Measurements from ENCODE around the gene LIMS1.
A peak's percentile ranks its signal among the peaks of the same experiment; 100 is the strongest.
"Not testable (repeated sequence)": the region's sequence is repeated elsewhere in the genome, so short reads cannot be mapped to it uniquely, and the experiment has no call there.

Gene LIMS1

DNA sequence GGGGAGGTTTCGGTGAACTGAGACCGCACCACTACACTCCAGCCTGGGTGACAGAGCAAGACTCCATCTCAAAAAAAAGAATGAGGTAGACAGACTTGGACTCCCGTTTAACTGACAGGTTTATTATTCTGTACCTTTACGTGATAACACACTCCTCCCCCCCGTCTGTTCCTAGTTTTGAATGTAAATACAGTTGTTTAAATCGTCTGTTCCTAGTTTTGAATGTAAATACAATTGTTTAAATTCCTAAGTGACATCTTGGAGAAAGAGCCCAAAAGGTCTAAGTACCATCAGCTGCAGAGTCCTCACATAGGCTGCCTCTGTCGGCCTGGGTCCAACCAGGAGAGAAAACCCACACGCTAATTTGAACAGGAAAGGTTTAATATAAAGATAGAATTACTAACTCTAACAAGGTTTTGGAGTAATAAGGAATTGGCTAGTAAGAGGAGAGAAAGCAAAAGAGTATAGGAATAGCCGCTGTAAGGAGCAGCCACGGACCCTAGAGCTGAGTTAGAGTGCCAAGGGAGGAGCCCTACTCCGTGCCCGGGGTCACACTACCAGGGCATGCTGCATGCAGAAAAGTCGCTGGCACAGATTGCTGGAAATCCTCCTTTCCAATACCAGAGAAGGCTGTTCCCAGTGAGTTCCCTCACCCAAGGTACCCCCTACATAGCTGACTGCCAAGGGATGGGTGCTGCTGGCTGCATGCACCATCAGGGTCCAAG is 101.5 kb downstream of the LIMS1 start:
- ATAC-seq: no peak

DNA sequence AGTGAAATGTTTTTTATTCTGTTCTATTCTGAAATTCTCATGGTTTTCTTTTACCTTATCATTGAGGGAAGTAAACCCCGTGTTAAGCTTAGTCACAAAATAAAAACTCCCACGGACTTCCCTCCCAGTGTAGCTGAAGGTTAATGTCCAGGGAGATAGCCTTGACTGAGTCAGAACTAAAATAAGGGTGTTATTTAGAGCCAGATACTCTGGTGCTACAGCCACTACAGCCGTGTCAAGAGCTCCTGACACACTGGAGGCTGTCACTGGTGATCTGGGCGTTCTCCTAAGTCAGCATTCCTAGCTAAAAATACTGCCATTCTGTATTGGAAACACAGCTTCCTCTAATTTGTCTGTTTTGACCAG is 103.0 kb downstream of the LIMS1 start:
- DNase-seq (no peak), ATAC-seq (peak; percentile 59)

More for the DNA sequence above, 101.5 kb downstream of the LIMS1 start:
- no peak for DNase-seq

DNA sequence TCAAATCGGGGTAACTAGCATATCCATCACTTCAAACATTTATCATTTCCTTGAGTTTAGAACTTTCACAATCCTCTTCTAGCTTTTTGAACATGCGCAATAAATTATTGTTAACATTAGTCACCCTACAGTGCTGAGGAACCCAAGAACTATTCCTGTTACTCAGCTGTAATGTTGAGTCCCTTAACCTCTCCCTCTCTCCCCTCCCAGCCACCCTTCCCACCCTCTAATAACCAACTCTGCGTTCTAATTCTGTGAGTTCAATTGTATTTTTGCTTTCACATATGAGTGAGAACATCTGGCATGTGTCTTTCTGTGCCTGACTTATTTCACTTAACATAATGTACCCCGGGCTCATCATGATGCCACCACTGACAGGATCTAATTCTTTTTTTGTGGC is 106.5 kb downstream of the LIMS1 start:
- no peak for DNase-seq
- no peak for ATAC-seq

DNA sequence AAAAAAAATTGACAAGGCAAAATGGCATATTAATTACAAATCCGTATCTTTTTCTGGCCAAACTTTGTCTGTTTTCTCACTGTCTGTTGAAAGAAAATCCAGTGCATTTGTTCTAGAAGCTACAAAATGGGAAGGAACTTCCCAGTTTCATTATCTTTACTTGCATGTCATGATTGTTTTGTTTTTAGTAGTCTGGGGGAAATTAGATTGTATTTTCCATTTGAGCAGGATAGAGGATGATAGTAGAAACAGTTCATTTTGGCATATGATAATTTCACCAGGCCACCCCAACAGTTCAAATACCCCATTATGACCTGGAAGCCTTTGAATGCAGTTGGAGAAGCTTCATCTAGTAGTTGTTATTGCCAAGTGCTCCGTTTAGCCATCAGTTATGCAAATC is 107.5 kb downstream of the LIMS1 start:
- DNase-seq (no peak), ATAC-seq (no peak)

DNA sequence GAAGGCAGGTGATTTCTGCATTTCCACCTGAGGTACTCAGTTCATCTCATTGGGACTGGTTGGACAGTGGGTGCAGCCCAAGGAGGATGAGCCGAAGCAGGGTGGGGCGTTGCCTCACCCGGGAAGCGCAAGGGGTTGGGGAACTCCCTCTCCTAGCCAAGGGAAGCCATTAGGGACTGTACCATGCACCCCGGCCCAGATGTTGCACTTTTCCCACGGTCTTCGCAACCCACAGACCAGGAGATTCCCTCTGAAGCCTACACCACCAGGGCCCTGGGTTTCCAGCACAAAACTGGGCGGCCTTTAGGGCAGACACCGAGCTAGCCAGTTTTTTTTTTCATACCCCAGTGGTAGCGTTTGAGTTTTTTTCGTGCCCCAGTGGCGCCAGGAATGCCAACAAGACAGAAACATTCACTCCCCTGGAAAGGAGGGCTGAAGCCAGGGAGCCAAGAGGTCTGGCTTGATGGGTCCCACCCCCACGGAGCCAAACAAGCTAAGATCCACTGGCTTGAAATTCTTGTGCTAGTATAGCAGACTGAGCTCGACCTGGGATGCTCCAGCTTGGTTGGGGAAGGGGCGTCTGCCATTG is 109.1 kb downstream of the LIMS1 start:
- ATAC-seq (no peak), DNase-seq (no peak)

DNA sequence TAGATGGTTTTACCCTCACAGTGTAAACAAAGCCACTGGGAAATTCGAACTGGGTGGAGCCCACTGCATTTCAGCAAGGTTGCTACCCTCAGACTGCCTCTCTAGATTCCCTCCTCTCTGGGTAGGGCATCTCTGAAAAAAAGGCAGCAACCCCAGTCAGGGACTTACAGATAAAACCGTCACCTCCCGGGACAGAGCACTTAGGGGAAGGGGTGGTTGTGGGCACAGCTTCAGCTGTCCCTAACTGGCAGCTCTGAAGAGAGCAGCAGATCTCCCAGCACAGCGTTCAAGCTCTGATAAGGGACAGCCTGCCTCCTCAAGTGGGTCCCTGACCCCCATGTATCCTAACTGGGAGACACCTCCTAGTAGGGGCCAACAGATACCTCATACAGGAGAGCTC is 109.6 kb downstream of the LIMS1 start:
- not testable (repeated sequence) for DNase-seq, ATAC-seq

DNA sequence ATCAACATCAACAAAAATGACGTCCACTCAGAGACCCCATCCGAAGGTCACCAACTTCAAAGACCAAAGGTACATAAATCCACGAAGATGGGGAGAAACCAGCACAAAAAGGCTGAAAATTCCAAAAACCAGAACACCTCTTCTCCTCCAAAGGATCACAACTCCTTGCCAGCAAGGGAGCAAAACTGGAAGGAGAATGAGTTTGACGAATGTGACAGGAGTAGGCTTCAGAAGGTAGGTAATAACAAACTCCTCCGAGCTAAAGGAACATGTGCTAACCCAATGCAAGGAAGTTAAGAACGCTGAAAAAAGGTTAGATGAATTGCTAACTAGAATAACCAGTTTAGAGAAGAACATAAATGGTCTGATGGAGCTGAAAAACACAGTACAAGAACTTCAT is 110.2 kb downstream of the LIMS1 start:
- not testable (repeated sequence) for ATAC-seq, DNase-seq

DNA sequence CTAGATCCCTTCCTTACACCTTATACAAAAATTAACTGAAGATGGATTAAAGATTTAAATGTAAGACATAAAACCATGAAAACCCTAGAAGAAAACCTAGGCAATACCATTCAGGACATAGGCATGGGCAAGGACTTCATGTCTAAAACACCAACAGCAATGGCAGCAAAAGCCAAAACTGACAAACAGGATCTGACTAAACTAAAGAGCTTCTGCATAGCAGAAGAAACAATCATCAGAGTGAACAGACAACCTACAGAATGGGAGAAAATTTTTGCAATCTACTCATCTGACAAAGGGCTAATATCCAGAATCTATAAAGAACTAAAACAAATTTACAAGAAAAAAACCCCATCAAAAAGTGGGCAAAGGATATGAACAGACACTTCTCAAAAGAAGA is 114.5 kb downstream of the LIMS1 start:
- not testable (repeated sequence) for DNase-seq, ATAC-seq

DNA sequence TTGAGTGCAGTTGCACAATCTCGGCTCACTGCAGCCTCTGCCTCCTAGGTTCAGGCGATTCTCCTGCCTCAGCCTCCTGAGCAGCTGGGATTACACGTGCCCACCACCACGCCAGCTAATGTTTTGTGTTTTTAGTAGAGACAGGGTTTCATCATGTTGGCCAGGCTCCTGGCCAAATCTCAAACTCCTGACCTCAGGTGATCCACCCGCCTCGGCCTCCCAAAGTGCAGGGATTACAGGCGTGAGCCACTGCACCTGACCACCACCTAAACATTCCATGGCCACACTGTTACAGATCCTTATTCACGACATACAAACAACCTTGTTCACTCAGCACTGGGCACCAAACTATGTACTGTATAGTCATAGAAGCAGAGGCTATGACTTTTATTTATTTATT is 116.2 kb downstream of the LIMS1 start:
- not testable (repeated sequence) for ATAC-seq, DNase-seq

DNA sequence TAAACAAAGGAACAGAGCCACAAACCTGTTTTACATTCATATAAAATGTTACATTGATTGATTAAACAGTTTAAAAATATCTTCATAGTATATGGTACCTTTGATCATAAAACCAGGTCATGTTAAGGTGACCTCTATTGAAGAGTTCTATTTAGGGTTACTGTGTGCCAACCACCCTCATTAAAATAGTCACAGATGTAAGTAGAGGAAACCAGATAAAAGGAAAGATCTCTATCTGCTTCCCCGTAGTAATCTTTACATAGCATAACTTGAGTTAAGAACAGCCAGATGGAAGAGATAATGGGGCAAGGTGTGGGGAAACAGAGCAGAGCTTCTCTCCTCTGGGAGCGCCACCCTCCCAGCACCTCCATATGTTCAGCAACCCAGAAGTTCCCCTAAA is 117.2 kb downstream of the LIMS1 start:
- not testable (repeated sequence) for ATAC-seq

DNA sequence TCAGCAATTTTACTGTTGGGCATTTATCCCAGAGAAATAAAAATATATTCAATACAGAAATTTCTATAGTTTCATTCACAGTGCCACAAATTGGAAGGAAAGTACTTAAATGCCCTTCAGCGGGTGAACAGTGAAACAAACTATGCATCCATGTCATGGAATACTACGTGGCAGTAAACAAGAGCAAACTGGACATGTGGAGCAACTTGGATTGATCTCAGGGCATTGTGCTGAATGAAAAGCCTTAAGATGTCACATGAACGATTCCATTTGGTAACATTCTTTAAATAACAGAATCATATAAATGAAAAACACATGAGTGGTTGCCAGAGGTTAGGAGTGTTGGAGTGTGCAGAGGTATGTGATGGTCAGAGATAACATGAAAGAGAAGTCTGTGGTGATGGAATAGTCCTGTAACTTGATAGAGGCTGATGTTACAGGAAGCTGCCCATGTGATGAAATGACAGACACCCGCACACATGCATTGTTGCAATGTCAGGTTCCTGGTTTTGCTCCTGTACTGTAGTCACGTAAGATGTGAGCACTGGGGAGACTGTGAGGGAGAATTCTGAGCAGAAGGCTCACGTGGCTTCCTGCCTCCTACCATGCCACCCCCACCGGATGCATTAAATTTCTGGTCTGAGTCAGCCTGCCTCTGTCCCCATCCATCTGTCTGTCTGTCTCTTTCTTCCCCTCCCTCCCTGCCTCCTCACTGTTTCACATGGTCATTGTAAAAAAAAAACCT is 118.1 kb downstream of the LIMS1 start:
- ATAC-seq (peak; percentile 95), DNase-seq (peak; percentile 46)

More for the DNA sequence above, 117.2 kb downstream of the LIMS1 start:
- DNase-seq: not testable (repeated sequence)

DNA sequence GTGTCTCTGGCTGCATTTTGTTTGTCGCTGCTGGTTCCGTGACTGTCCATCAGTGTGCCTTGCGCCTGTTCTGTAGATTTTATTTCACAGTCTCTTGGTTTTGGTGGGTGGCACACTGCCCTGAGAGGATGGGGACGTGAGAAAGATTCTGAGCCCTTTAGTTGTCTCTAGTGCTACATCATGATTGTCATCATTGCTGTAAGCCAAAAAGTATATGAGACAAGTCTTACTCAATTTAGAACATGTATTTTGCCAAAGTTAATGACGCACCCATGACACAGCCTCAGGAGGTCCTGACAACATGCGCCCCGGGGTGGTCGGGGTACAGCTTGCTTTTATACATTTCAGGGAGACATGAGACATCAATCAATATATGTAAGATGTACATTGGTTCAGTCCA is 119.2 kb downstream of the LIMS1 start:
- DNase-seq, ATAC-seq: not testable (repeated sequence)

DNA sequence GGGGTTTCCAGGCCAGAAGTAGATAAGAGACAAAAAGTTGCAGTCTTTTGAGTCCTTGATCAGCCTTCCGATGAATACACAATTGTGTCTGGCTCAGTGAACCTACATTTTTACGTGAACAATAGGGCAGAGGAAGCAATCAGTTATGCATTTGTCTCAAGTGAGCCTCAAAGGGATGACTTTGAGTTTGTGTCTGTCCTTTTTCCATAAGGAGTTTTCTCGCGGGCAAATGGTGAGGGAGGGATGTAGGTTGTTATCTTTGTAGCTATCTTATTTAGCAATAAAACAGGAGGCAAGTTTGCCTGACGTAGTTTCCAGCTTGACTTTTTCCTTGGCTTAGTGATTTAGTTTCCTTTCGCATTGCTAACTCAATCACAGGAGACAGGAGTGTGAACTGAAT is 119.6 kb downstream of the LIMS1 start:
- ATAC-seq, DNase-seq: not testable (repeated sequence)

DNA sequence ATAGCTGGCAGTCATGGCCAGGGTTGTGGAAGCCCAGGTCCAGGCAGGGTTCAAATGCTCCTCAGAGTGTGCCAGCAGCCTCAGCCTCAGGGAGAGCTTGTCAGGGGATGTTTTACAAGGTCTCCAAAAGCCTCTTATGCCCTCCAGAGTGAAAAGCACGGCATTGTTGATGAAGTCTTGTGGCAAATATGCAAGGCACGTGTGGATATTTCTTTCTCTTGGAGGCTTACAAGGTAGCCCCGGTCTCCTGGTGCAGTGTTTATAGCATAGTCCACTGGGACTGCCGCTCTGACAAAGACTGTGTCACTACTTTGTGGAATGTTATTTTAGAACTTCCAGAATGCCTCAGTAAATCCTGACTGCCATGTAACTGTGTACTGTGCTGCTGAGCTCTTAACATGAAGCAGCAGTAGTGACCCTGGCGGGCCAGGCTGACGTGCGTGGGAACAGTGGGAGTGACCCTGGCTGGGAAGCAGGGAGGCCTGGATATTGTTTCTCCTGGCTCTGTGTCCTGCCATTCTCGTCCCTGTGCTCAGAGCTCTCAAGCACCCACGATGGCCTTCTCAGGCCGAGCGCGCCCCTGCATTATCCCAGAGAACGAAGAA is 120.4 kb downstream of the LIMS1 start:
- DNase-seq, ATAC-seq: not testable (repeated sequence)

DNA sequence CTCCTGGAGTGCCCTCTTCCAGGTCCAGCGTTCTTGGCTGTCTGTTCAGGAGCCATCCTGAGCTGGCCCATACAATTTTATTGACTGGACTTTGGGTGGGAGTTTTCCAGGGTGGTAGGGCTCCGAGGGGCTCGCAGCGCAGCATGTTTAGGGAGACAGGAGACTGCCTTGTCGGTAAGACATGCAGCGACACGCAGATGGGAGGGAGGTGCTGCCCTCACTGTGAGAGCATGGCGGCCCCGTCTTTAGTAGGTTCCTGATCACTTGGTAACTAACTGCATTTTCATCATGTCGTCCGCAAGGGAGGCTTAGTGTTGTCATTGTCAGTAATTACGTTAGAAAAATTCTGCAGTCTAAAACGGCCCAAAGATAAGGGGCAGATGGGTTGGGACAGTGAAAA is 121.0 kb downstream of the LIMS1 start:
- DNase-seq, ATAC-seq: not testable (repeated sequence)

DNA sequence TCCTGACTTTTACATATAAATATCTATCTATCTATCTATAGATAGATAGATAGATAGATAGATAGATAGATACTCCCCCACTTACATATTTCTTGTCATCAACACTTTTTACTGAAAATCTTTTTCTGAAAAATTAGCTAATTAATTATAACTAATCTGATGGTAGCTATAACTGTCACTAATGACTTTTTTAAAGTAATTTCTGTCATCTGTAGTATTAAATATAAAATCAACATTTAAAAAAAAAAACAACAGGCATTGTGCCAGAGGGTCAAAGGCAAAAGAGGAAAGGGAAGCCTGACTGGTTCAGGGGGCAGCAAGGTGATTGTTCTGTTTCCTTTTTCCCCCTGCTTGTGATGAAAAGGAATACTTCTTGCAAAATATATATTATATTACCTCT is 122.0 kb downstream of the LIMS1 start:
- not testable (repeated sequence) for DNase-seq, ATAC-seq

DNA sequence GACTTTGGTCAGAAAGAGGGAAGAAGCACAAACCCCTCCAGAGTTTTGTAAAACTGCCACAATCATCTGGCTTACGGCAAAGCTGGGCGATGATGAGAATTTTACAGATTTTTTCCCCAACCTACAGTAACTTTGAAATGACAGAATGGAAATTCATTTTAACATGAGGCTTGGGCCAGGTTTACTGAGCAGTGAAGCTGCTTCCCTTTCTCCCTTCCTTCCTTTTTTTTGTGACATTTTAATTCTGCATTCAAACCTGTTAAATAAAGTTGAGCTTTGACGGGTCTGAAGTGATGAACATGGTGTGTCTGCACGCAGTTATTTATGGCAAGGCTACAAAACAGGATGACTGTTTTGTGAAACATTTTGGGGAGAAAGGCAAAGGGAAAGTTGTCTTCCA is 123.2 kb downstream of the LIMS1 start:
- not testable (repeated sequence) for ATAC-seq, DNase-seq

DNA sequence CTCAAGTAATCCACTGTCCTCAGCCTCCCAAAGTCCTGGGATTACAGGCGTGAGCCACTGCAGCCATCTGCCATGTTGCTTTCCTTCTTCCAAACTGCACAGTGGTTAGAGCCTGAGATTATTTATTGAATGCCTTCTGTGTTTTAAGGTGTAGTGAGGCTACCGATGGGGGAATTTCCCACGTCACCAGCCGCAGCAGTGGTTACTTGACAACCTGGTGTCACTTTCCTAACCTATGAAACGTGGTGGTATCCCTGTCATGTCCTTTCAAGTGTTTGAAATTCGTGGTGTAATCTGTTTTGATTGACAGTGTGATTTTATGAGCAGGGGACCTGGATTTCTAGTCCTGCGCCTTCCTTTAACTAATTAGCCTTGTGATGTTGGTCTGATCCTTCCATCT is 124.3 kb downstream of the LIMS1 start:
- DNase-seq: not testable (repeated sequence)

DNA sequence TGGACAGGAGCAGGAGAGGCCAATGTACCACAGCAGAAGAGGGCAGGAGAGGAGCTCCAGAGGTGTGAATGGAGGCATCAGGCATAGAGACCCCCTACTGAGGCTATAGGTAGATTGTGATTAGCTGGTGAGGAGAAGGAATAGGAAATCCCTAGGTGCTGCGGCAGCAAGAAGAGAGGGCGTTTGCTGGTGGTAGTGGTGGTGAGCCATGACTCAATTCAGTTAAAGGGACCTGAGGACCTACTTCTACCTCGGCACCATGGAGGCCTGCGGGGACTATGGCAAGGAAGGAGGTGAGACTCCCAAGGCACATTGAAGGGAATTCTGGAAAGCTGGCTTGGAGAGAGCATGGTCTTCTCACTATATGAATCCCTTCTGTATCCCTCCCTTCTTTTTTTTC is 127.2 kb downstream of the LIMS1 start:
- not testable (repeated sequence) for DNase-seq, ATAC-seq

More for the DNA sequence above, 124.3 kb downstream of the LIMS1 start:
- ATAC-seq: not testable (repeated sequence)

DNA sequence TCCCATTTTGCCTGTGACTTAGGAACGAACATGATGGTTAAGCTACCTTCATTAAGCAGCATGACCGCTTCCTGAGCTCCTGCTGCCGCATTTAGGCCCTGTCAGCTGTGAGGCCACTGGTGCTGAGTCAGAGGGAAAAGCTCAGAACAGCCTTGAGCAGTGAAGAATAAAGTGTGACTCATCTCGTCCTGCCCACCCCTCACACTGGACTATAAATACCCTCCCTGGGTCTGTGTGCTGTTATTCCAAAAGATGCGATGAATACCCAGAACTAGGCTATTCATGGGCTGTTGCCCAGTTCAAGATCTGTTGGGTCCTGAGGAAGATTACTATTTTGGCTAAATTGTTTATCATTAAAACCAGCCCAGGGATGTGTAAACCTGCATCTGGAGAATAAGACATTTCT is 127.9 kb downstream of the LIMS1 start:
- ATAC-seq: peak; percentile 23
- not testable (repeated sequence) for DNase-seq

DNA sequence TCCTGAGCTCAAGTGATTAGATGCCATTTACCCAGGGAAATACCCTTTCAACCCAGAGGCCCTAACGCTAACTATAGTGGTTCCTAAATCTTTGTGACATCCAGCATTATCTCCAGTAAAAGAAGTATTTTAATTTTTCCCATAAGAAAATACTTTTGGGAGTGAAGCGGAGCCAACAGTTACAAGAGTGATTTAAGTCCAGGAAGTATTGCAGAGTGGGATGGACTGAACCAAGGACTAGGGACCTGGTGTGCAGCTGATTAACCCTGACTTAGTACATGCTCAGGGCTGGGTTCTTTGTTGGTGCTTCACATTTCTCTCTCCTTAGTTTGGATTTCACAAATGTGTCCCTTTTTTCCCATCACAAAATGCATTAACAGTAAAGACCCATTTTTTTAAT is 129.1 kb downstream of the LIMS1 start:
- not testable (repeated sequence) for DNase-seq, ATAC-seq

DNA sequence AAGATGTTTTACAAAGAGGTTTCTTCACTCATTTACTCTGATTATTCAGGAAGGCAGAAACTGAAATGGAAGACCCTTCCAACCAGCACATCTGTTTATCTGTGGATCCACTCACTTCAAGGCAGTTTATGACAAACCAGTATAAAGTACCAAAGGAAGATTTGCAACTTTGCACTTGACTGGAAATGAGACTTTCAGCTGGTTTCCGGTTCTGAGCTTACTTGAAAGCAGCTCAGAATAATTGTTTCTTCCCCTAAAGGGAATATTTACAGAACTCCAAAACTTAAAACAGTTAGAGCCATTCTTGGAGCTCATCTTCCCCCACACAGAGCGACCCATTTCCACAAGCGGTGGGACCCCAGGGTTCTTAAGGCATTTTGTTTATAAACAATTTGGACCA is 129.8 kb downstream of the LIMS1 start:
- ATAC-seq: not testable (repeated sequence)

More for the DNA sequence above, 129.8 kb downstream of the LIMS1 start:
- not testable (repeated sequence) for DNase-seq
